Gastrocnemius medialis (tissue), 4 donors: ENCODE results near the gene GIMAP5.

Experiments used
- CTCF ChIP-seq, 5 experiments: fragments of 450-650 bp in 3 of 5; fragments of 200-600 bp in 2 of 5; sonication (generic) in 2 of 5; IDR thresholded peaks in 4 of 5; conservative IDR thresholded peaks in 1 of 5; 1 replicate in 4 of 5; 2 replicates in 1 of 5; pipeline ENCODE4 v1.5.1; 2016 to 2019; ENCODE audit warnings: antibody characterized with exemption in 5 of 5, mild to moderate bottlenecking in 3 of 5, moderate library complexity in 3 of 5
- POLR2A ChIP-seq, 2 donors: fragments of 450-650 bp; IDR thresholded peaks; one replicate each; pipeline ENCODE4 v1.6.1; 2017; ENCODE audit warnings: antibody characterized with exemption in 2 of 2, mild to moderate bottlenecking in 2 of 2, moderate library complexity in 2 of 2

GRCh38 chr7:150784120-150784736 lies 47.0 kb downstream of the GIMAP5 start:
- TF ChIP-seq CTCF (IDR thresholded peaks at IDR 0.05 in 4 of 5, conservative IDR thresholded peaks at IDR 0.05 in 1 of 5) (no peak), POLR2A (IDR thresholded peaks at IDR 0.05) (no peak)
